Measurements from ENCODE around the gene AASDHPPT.

GRCh38 chr11:106059617-106060016, 17.8 kb upstream of the AASDHPPT start:
- TF ChIP-seq MAX (IDR thresholded peaks at IDR 0.05) (no peak), CTCF (IDR thresholded peaks at IDR 0.05; ENCODE audit: low read depth, low read length, missing input control) (no peak), RXRA (IDR thresholded peaks at IDR 0.05) (no peak), SP1 (IDR thresholded peaks at IDR 0.05) (no peak), JUND (IDR thresholded peaks at IDR 0.05) (no peak), FOXA1 (IDR thresholded peaks at IDR 0.05) (no peak), HNF4G (IDR thresholded peaks at IDR 0.05) (no peak), TAF1 (conservative IDR thresholded peaks at IDR 0.05) (no peak)
